ENCODE results near the gene FBLN1.

The FBLN1 gene

GRCh38 chr22:45582955-45583320, 80.3 kb downstream of the FBLN1 start:
- H3K27ac ChIP-seq, result no peak overlapping the region
- TF ChIP-seq ZFX (IDR thresholded peaks at IDR 0.05) (no peak), CTCF (conservative IDR thresholded peaks at IDR 0.05) (no peak)

- TF ChIP-seq ZFX (IDR thresholded peaks at IDR 0.05) (no peak), CTCF (conservative IDR thresholded peaks at IDR 0.05) (no peak)
- H3K27ac ChIP-seq, result no peak overlapping the region
Measured at GRCh38 chr22:45583504-45583903, 80.8 kb downstream of the FBLN1 start.

- no peak for TF ChIP-seq CTCF (conservative IDR thresholded peaks at IDR 0.05)
- TF ChIP-seq ZFX (IDR thresholded peaks at IDR 0.05), result no peak
- H3K27ac ChIP-seq, result no peak overlapping the region
Measured at GRCh38 chr22:45584121-45584570, 81.5 kb downstream of the FBLN1 start.

GRCh38 chr22:45584621-45585436, 82.1 kb downstream of the FBLN1 start:
- no peak overlapping the region for H3K27ac ChIP-seq
- TF ChIP-seq CTCF (conservative IDR thresholded peaks at IDR 0.05), result no peak
- TF ChIP-seq ZFX (IDR thresholded peaks at IDR 0.05), result no peak

GRCh38 chr22:45585437-45585755, 82.7 kb downstream of the FBLN1 start:
- H3K27ac ChIP-seq, result no peak overlapping the region
- TF ChIP-seq ZFX (IDR thresholded peaks at IDR 0.05) (no peak), CTCF (conservative IDR thresholded peaks at IDR 0.05) (no peak)

- H3K27ac ChIP-seq, result no peak overlapping the region
- TF ChIP-seq ZFX (IDR thresholded peaks at IDR 0.05) (no peak), CTCF (conservative IDR thresholded peaks at IDR 0.05) (no peak)
Measured at GRCh38 chr22:45585946-45586540, 83.4 kb downstream of the FBLN1 start.

GRCh38 chr22:45586651-45587405, 84.1 kb downstream of the FBLN1 start:
- no peak for TF ChIP-seq ZFX (IDR thresholded peaks at IDR 0.05)
- no peak for TF ChIP-seq CTCF (conservative IDR thresholded peaks at IDR 0.05)
- H3K27ac ChIP-seq, result no peak overlapping the region

All from C4-2B (cell line).